GM18526 (cell line): ENCODE data around the gene RGCC.

Experiments used
- POLR2A ChIP-seq: IDR thresholded peaks from 3 replicates; pipeline ENCODE4 v1.6.1; 2011; ENCODE audit not compliant: insufficient read length; ENCODE audit errors: extremely low read depth

RGCC gene

DNA sequence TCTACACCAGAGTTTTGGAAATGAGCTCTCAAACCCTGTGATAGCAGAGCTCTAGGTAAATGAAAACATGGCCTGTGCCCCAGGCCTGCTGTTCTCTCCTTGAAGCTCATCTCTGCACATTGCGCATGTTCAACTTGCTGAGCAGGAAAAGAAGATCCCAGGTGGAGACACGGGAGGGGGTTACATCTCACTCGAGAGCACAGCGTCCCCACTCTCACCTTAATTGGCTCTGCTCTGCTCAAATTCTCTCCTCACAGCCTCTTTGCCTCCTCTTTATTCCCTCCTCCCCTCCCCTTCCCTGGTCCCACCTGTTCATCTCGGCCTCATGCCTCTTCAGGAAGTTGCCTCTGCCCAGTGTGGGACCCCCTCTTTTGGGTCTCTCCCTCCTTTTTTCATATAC is 44.7 kb downstream of the RGCC start:
- no peak for TF ChIP-seq POLR2A

DNA sequence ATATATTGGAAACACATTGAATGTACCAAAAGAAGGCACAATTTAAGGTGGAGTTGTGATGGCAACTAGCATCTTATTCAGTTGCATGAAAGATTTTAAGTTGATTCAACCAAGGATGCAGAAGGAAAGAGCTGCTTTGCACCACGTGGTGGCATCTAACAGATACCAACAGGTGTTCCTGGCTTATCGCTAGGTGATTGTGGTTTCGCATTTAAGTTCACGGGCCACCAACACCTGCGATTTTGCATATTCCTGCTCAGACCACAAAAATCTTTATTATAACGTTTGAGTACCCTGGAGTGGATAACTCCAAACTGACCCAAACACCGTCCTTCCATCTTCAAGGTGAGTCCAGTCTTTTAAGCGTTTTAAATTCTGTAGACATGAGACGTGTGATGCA is 45.3 kb downstream of the RGCC start:
- TF ChIP-seq POLR2A = no peak

DNA sequence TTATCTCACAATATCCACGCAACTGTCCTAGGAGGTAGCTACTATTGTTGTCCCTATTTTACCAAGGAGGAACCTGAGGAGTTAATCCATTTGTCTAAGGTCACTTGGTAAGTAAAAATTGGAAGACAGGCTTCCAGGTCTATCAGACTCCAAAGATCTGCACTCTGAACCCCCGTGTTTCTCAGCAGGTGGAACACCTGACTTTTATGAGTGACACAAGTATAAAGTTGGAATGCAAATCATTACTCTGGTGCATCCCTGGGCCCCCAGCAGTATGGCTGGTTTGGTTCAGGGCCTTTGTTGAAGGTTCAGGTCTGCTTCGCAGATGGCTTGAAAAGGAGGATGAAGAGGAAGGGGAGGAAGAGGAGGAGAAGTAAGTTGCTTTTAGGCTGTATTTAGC is 46.0 kb downstream of the RGCC start:
- no peak for TF ChIP-seq POLR2A

DNA sequence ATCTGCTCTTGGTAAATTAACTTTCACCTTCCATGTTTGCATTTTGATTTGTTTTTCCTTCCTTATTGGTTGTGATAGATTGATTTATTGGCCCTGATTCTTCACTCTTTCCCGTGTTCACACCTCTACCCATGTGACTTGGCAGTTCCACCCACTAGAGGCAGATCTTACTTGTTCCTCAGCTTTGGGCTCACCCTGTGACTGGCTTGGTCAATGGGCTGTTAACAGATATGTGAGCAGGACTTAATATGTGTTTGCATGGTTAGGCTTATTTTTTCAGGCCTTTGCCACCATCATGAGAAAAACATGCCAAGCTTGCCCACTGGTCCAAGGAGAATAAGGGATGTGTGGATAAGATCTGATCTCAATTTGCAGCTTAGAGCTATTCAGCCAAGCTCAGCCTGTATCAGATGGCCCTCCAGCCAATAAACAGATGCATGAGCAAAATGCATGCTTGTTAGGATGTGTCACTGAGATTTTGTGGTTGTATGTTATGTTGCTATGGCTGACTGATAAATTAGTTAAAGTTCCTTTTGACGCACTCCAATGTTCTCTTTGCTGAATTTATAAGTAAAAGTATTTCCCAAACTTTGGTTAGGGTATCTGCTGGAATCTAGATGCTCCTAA is 48.0 kb downstream of the RGCC start:
- no peak for TF ChIP-seq POLR2A

DNA sequence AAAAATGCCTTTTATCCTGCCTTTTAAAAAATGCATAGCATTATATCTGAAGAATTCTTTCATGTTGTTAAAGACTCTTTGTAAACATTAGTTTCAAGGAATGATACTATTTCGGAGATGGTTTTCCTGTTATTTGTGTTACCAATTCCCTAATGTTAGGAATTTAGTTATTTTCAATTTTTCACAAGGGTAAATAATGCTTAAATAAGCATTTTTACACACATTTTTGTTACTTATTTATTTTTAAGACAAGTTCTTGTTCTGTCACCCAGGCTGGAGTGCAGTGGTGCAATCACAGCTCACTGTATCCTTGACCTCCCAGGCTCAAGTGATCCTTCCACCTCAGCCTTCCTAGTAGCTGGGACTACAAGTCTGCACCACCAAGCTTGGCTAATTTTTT is 49.0 kb downstream of the RGCC start:
- no peak for TF ChIP-seq POLR2A

DNA sequence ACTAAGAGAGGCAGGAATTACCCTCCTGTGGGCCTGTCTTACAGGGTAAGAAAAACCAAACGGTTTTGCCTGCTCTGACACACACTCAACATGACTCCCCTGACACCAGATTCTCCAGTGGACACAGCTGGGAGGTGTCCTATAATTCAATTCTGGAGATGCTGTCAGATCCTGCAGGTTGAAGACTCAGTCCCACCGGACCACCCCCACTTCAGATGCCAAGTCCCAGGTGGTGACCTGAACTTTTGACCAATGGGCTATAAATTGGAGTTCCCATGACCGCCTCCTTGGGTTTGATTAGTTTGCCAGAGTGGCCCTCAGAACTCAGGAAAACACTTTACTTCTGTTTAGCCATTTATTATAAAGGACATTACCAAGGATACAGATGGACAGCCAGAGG is 52.6 kb downstream of the RGCC start:
- no peak for TF ChIP-seq POLR2A

DNA sequence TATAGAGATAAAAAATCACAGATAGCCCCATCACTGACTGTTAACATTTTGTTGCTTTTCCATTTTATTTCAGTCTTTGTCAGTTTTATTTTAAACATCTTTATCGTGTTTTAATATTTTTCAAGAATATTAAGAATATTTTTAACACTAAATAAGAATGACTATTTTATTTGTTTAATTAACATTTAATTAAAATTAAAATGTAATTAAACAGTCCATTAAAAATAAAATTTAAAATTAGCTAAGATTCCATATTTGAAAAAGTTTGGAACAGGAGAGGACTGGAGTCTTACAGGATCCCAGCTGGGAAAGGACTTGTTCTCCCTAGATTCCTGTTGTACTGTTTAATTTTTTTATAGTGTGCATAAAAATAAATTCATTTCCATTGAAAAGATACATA is 54.5 kb downstream of the RGCC start:
- no peak for TF ChIP-seq POLR2A

DNA sequence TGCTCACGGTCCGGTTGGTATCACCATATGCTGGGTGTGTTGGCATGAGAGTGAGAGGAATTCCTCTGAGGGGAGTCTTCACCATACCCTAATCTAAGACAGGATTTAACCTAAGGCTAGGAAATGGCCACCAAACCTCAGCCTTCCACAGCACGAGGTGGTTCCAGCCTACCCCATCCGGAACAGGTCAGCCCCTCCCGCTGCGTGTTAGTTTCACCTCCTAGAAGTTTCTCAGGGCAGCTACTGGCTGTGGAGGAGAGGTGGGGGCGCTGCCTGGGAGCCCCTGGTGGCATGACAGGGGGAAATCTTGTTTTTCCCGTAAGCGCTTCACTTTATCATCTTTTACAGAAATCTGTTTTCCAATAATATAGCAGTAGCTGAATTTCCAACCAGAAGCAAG is 55.1 kb downstream of the RGCC start:
- TF ChIP-seq POLR2A = no peak

DNA sequence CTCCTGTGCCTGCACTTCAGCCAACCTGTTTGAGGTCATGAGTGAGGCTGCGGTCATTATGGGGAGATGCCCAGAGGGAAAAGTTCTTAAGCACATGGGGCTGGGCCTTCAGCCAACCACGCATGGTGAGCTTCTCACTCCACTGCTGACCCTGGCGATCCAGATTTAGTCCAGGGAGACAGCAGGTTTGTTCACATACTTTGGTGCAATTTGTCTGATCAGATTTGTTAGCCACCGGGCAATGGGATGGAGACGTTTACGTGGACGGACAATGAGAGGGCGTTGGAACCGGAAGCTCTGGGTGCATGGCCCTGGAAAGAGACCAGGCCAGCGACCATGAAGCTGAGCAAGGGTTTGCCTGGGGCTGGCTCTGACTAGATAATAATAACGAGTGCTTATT is 56.2 kb downstream of the RGCC start:
- no peak for TF ChIP-seq POLR2A

DNA sequence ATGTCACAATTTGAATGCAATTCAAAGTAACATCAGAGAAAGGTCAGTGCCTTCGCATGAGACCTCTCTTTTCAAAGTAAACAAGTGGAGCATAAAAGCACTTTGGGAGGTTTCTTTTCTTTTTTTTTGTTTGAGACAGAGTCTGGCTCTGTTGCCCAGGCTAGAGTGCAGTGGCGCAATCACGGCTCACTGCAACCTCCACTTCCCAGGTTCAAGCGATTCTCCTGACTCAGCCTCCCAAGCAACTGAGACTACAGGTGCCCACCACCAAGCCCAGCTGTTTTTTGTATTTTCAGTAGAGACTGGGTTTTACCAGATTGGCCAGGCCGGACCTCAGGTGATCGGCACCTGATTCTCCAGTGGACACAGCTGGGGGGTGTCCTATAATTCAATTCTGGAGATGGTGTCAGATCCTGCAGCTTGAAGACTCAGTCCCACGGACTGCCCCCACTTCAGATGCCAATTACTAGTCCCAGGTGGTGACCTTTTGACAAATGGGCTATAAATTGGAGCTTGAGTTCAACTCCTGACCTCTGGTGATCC is 57.6 kb downstream of the RGCC start:
- no peak for TF ChIP-seq POLR2A

DNA sequence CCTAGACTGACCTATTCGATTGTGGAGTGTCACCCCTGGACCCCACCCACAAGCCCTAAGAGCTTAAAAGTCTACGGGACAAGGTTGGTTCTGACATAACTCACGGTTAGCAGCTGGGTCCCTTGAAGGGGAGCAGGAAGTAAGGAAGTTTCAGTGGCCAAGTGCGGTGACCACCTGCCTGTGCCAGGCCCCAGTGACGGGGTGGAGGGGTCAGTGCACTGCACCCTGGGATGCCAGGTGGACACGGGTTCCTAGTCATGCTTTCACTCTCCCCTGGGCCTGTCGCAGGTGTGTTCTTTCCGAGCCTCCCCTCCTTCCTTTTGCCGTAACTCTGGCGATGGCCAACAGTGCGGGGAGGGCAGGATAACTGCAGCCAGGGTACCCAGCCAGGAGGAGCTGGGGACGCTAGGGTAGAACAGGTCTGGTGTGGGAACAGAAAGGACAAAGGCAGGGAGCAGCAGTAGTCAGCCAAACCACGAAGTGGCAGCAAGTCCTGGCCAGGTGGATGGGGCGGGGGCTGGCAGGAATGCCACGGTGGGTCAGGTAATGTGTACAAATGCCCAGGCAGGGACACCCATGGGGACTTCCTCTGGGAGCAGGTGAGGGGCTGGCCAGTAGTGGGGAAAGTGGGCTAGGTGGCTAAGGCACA is 58.3 kb downstream of the RGCC start:
- no peak for TF ChIP-seq POLR2A

DNA sequence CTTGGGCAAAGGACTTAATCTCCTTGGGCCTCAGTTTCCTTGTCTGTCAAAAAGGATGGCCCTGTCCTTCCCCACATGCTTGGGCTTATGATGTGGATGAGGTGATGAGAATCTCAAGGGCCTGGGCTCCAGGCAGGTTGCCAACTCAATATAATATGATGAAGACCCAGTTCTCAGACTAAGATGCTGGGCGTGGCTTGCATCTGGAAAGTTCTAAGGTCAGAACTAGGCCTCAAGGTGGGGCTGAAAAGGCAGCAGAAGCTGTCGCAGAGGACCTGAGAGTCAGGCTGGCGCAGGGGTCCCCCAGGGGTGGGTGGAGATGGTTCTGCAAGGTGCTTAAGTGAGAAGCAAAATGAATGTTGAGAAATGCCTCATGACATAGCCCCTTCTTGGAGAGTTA is 58.8 kb downstream of the RGCC start:
- TF ChIP-seq POLR2A = no peak

DNA sequence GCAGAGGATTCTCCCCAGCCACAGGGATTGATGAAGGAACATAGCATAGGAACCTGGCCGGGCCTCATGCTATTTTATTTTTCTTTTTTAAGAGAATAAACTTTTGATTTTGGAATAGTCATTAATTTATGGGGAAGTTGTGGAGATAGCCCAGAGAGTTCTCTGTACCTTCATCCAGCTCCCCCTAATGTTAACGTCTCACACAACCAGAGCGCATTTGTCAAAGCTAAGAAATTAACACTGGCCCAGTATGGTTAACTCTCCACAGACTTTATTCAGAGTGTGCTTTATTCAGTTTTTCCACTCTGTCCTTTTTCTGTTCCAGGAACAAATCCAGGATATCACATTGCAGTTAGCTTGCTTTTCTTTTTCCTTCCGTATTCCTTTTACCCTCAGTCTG is 59.4 kb downstream of the RGCC start:
- no peak for TF ChIP-seq POLR2A

DNA sequence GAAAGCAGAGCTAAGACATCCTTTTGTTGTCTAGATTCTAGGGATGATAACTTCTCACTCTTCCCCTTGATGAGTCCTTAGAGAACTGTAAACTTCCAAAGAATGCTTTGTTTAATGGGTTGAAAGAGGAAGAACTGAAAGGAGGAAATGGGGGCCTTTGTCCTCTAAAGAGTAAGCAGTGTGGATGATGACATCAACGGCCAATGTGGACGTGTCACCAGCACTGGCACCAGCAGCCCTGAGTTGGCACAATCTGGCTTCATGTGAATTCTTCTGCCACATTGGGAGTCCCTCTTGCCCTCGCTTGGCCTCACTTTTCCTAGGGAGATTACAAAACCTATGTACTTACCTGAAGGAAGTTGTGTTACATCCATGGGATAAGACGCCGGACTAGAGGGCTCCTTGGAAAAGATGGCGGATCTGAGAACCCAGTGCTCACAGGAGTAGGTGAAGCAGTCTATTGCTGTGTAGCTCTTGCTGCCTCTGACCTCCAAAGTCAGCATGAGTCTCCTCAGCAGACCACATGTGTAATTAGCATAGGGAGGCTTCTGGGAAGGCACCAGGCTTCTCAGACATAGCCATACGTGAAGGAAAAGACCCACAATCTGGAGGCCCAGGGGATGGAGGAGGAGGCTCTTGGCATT is 62.8 kb downstream of the RGCC start:
- no peak for TF ChIP-seq POLR2A
